K562 (cell line): ENCODE results near the gene TSPAN32. TPM values are rescaled to one million over a fixed set of nuclear protein-coding genes. Genes with fewer than 3 reads are reported as not detected.

ENCODE experiments used
- ATAC-seq: fragments of 200-7000 bp; cut with Tn5 transposase; 3 replicates; pipeline ENCODE4 v1.9.1; 2020; ENCODE audit warnings: moderate library complexity
- BruUV-seq: library from RNA; stranded (reverse); fragments of 400-500 nt; replicated peaks from 2 replicates; lab custom pipeline; 2021; lab: Mats Ljungman, UMichigan
- CTCF ChIA-PET: fragments of 300-600 bp; formaldehyde crosslinking; extraction: SDS; loops from one replicate; lab custom pipeline; 2021; ENCODE audit warnings: low intra/inter-chr PET ratio; lab: Yijun Ruan, JAX
- POLR2A ChIA-PET: fragments of 300-600, 350-650 bp; sonication (Branson Sonifier 250); formaldehyde crosslinking; extraction: SDS; loops from one replicate; lab custom pipeline; 2021; ENCODE audit warnings: antibody characterized with exemption, inconsistent platforms; lab: Yijun Ruan, JAX
- DNase-seq, 4 experiments: peaks; one replicate each; pipeline versions ENCODE4 v3.0.0 to v3.0.0-alpha.2; 2011 to 2018; ENCODE audit warnings: low spot score in 3 of 4, mixed read lengths in 3 of 4; ENCODE audit errors: extremely low read depth in 1 of 4
- FAIRE-seq: peaks from 2 replicates; lab custom pipeline; 2011; peaks lifted over from hg19 to GRCh38; lab: Jason Lieb, UNC
- H2AFZ ChIP-seq: 2 replicates; pipeline ENCODE4 v1.6.0; 2011; ENCODE audit warnings: low read depth, low read length, control low read depth, inconsistent platforms
- H3K27ac ChIP-seq: fragments of 200-600 bp; 3 replicates; pipeline ENCODE4 v1.8.0; 2011; ENCODE audit warnings: low read depth, mild to moderate bottlenecking, control low read depth, inconsistent platforms, low read length, moderate library complexity, mixed read lengths; ENCODE audit errors: extremely low read depth
- H3K27me3 ChIP-seq, 2 experiments: fragments of 300-600 bp in 1 of 2; 2 replicates in 1 of 2; 3 replicates in 1 of 2; pipeline versions ENCODE4 v1.6.0 to v1.8.0; 2011; ENCODE audit warnings: inconsistent platforms in 2 of 2, low read length in 2 of 2, mild to moderate bottlenecking in 1 of 2, mixed read lengths in 1 of 2, moderate library complexity in 1 of 2; ENCODE audit not compliant: control insufficient read depth in 2 of 2, insufficient read depth in 2 of 2
- H3K36me3 ChIP-seq: fragments of 300-600 bp; 3 replicates; pipeline ENCODE4 v1.8.0; 2011; ENCODE audit warnings: mild to moderate bottlenecking, low read length, inconsistent platforms; ENCODE audit not compliant: control insufficient read depth, insufficient read depth
- H3K4me1 ChIP-seq, 2 experiments: fragments of 200-600 bp in 1 of 2; replicated peaks in 1 of 2; 2 replicates in 1 of 2; 3 replicates in 1 of 2; pipeline versions ENCODE4 v1.5.1 to v1.8.0; 2011; ENCODE audit warnings: inconsistent platforms in 2 of 2, low read length in 2 of 2, mild to moderate bottlenecking in 1 of 2, mixed read lengths in 1 of 2, moderate library complexity in 1 of 2; ENCODE audit not compliant: control insufficient read depth in 2 of 2, insufficient read depth in 2 of 2
- H3K4me2 ChIP-seq: 2 replicates; pipeline ENCODE4 v1.6.1; 2011; ENCODE audit warnings: low read length, control low read depth, inconsistent platforms, mixed read lengths; ENCODE audit not compliant: insufficient read depth
- H3K4me3 ChIP-seq: fragments of 200-600 bp; sonication (generic), shearing (Covaris generic); 2 replicates; pipeline ENCODE4 v1.5.1; 2016; ENCODE audit warnings: control low read depth, inconsistent platforms
- H3K79me2 ChIP-seq: fragments of 200-600 bp; 3 replicates; pipeline ENCODE4 v1.8.0; 2011; ENCODE audit warnings: low read length, inconsistent platforms; ENCODE audit not compliant: control insufficient read depth, insufficient read depth
- H3K9ac ChIP-seq, 2 experiments: 2 replicates each; pipeline versions ENCODE4 v1.6.0 to v1.6.1; 2011; ENCODE audit warnings: low read depth in 2 of 2, low read length in 2 of 2, control low read depth in 1 of 2, inconsistent platforms in 1 of 2, mild to moderate bottlenecking in 1 of 2, mixed read lengths in 1 of 2; ENCODE audit not compliant: insufficient read depth in 1 of 2
- H3K9me1 ChIP-seq: one replicate; pipeline ENCODE4 v1.6.0; 2011; ENCODE audit warnings: inconsistent platforms, mild to moderate bottlenecking, low read length, moderate library complexity; ENCODE audit not compliant: control insufficient read depth, insufficient read depth
- H3K9me3 ChIP-seq: replicated peaks from 2 replicates; pipeline ENCODE4 v1.5.1; 2011; ENCODE audit warnings: low read depth, low read length, inconsistent platforms; ENCODE audit not compliant: control insufficient read depth, insufficient read depth
- H4K20me1 ChIP-seq: replicated peaks from 2 replicates; pipeline ENCODE4 v1.6.1; 2011; ENCODE audit warnings: low read length, inconsistent platforms, mixed read lengths; ENCODE audit not compliant: control insufficient read depth, insufficient read depth
- ELK1 ChIP-seq: sonication (generic); formaldehyde crosslinking; IDR thresholded peaks from 2 replicates; pipeline ENCODE4 v1.8.1; 2022; ENCODE audit warnings: missing genetic modification reagents
- FOXJ2 ChIP-seq: fragments of 200-800 bp; sonication (Bioruptor generic); IDR thresholded peaks from 2 replicates; pipeline ENCODE4 v1.6.1; 2016; ENCODE audit warnings: missing genetic modification characterization, missing compliant biosample characterization
- NKRF ChIP-seq: fragments of 450-650 bp; IDR thresholded peaks from 2 replicates; pipeline ENCODE4 v1.6.1; 2016; ENCODE audit warnings: borderline replicate concordance
- OTX1 ChIP-seq: fragments of 450-650 bp; formaldehyde crosslinking; IDR thresholded peaks from 2 replicates; pipeline ENCODE4 v1.4.0; 2022; ENCODE audit warnings: mild to moderate bottlenecking
- POLR3A ChIP-seq: IDR thresholded peaks from 2 replicates; pipeline ENCODE4 v1.6.1; 2011; ENCODE audit warnings: borderline replicate concordance, mild to moderate bottlenecking, moderate library complexity; ENCODE audit not compliant: insufficient read length, insufficient read depth; ENCODE audit errors: extremely low read depth
- VEZF1 ChIP-seq: fragments of 200-800 bp; sonication (Bioruptor generic); IDR thresholded peaks from 2 replicates; pipeline ENCODE4 v1.6.1; 2017; ENCODE audit warnings: missing genetic modification characterization, missing compliant biosample characterization
- ZC3H8 ChIP-seq: fragments of 450-650 bp; IDR thresholded peaks from 2 replicates; pipeline ENCODE4 v1.6.1; 2017
- ZNF695 ChIP-seq: fragments of 450-650 bp; formaldehyde crosslinking; IDR thresholded peaks from 2 replicates; pipeline ENCODE4 v1.4.0; 2020; ENCODE audit warnings: mild to moderate bottlenecking, moderate library complexity
- WGBS: fragments of 100-300 bp; shearing (Covaris generic); methylation state at CpG from one replicate; pipeline ENCODE4 v1.1.6; 2016; ENCODE audit warnings: low coverage, mixed read lengths; ENCODE audit not compliant: insufficient coverage; ENCODE audit errors: missing lambda C conversion rate; 5-methylcytosine and 5-hydroxymethylcytosine counted together
- in situ Hi-C: fragments of 300-500 bp; cut with MboI; formaldehyde crosslinking; loops from 4 replicates; pipeline ENCODE4 v1.15.0; 2018; ENCODE audit warnings: inconsistent platforms, mixed read lengths
- intact Hi-C: fragments of 100-400 bp; cut with micrococcal nuclease; formaldehyde crosslinking; loops from 2 replicates; pipeline ENCODE4 v1.14.2; 2022
- polyA plus RNA-seq, 8 experiments: library from polyadenylated mRNA; depleted of rRNA in 4 of 8; stranded (reverse) in 5 of 8; unstranded in 3 of 8; fragments of >200 nt; fragmentation: Nextera tagmentation in 2 of 8; fragmentation: Illumina TruSeq in 1 of 8; extraction: Ambion mirVana in 2 of 8; extraction: Trizol in 1 of 8; gene quantifications; 2 replicates each; pipeline versions ENCODE4 v1.2.1 to v1.2.3, GENCODE V29; 2011 to 2014; ENCODE audit warnings: inconsistent platforms in 1 of 8, missing spikeins in 1 of 8
- total RNA-seq, 7 experiments: library from RNA; depleted of rRNA in 6 of 7; stranded (reverse); fragments of >200 nt in 6 of 7; fragmentation: Illumina TruSeq in 2 of 7; extraction: Trizol in 2 of 7; gene quantifications; 2 replicates each; pipeline versions ENCODE4 v1.2.1 to v1.2.3, GENCODE V29; 2011 to 2021; ENCODE audit warnings: low replicate concordance in 1 of 7

TSPAN32 gene
- total and polyA plus RNA-seq, 9 of the 15 experiments (the other 6 are each of a cell fraction or from before 2014, with no cell fraction given), result 0.21 to 7.3 (median 2.6) TPM

GRCh38 chr11:2352420-2352819 lies 50.6 kb downstream of the TSPAN32 start:
- in situ Hi-C loops, result no loop called here

More at GRCh38 chr11:2352420-2352819, 50.6 kb downstream of the TSPAN32 start:
- Histone ChIP-seq H3K9me1 (no peaks in the 10 kb centered on the region), H3K4me1 (no peaks in the 10 kb centered on the region), H3K79me2 (no peaks in the 10 kb centered on the region), H3K36me3 (no peaks in the 10 kb centered on the region), H4K20me1 (no peaks in the 10 kb centered on the region), H3K9me3 (no peaks in the 10 kb centered on the region), H3K27ac (no peak overlapping the region), H3K27me3 (peaks cover 27 to 55% of the 10 kb centered on the region in 2 experiments; a peak in 4 of 5 replicates), H3K4me3 (no peak overlapping the region), H2AFZ (no peak overlapping the region), H3K4me2 (no peak overlapping the region), H3K9ac (no peak overlapping the region)
- WGBS, result 0% methylated on average over 4 of the region's 4 CpGs
- no peak for TF ChIP-seq FOXJ2 (tag)
- TF ChIP-seq VEZF1 (CRISPR knock-in tag), result no peak
- TF ChIP-seq OTX1 (CRISPR knock-in tag), result no peak
- TF ChIP-seq NKRF, result no peak
- no peak for TF ChIP-seq ZNF695
- TF ChIP-seq ZC3H8, result no peak
- TF ChIP-seq POLR3A, result no peak
- TF ChIP-seq ELK1, result no peak
- POLR2A ChIA-PET, result interaction anchor here (0.6 to 0.7 kb wide), 3 partner anchors 22 to 391 kb away, joined by 3 read pairs; no protein-coding TSS in a partner anchor
- CTCF ChIA-PET, result no interaction called here
- intact Hi-C loops, result no loop called here
- DNase-seq (no peak), ATAC-seq (no peak), FAIRE-seq (no peak)
- no TSS peak for BruUV-seq
